ENCODE data around the gene RWDD4. TPM values are rescaled to one million over a fixed set of nuclear protein-coding genes. Genes with fewer than 3 reads are reported as not detected.
A peak's percentile ranks its signal among the peaks of the same experiment; 100 is the strongest.

The RWDD4 gene
- total RNA-seq, 1 donor from 2014 or later, result 19.4 TPM

GRCh38 chr4:183609151-183609550, 49.8 kb downstream of the RWDD4 start:
- FAIRE-seq (no peak), DNase-seq (ENCODE audit: low read depth) (no peak)
- Histone ChIP-seq H3K9me3 (ENCODE audit: insufficient read depth, low read depth, low read length) (no peaks in the 10 kb centered on the region), H3K4me3 (ENCODE audit: insufficient read depth, low read depth, low read length) (no peak overlapping the region), H4K20me1 (ENCODE audit: insufficient read depth, low read length) (no peaks in the 10 kb centered on the region), H2AFZ (ENCODE audit: low read depth, low read length) (no peak overlapping the region), H3K36me3 (ENCODE audit: insufficient read depth, low read length) (no peaks in the 10 kb centered on the region), H3K4me2 (ENCODE audit: low read length) (no peak overlapping the region), H3K4me1 (ENCODE audit: insufficient read depth, low read length) (no peaks in the 10 kb centered on the region), H3K79me2 (ENCODE audit: insufficient read depth, low read length) (no peaks in the 10 kb centered on the region), H3K9ac (ENCODE audit: low read length) (no peak overlapping the region), H3K27ac (ENCODE audit: low read depth, low read length) (no peak overlapping the region), H3K27me3 (ENCODE audit: insufficient read depth, low read length) (no peaks in the 10 kb centered on the region)
- Mint-ChIP-seq H3K4me3 (ENCODE audit: unreplicated experiment) (no peak overlapping the region), H3K4me1 (ENCODE audit: low read depth, unreplicated experiment) (peaks cover 3% of the 10 kb centered on the region), H3K36me3 (ENCODE audit: low read depth, unreplicated experiment) (no peaks in the 10 kb centered on the region), H3K27ac (ENCODE audit: unreplicated experiment) (no peak overlapping the region), H3K27me3 (ENCODE audit: low read depth, unreplicated experiment) (peaks cover 4% of the 10 kb centered on the region), H3K9me3 (ENCODE audit: unreplicated experiment) (no peaks in the 10 kb centered on the region)
- no peak for TF ChIP-seq EZH2 (IDR thresholded peaks at IDR 0.05; ENCODE audit: insufficient read depth, low read length)
- TF ChIP-seq CTCF (IDR thresholded peaks at IDR 0.05; ENCODE audit: insufficient read depth, low read depth, low read length), result no peak

DNA sequence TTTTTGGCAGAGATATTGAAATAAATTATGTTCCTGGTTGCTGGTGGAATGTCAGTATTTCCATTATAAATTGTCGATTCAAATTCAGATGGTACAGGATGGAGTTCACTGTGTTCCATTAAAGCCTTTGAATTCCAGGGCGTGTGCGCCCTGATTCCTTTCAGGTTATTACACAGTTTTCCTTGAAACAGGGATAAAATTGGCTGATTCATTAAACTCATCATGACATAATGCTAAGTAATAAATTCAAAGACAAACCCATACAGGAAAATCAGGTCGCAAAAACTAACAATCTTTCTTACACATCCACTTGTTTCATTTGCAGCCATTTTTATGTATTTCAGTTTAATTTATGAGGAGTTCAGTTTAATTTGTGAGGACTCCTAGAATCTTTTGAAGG, 51.1 kb downstream of the RWDD4 start:
- no peak overlapping the region for H3K27ac ChIP-seq (ENCODE audit: low read depth, low read length)
- Mint-ChIP-seq H3K4me3 (ENCODE audit: unreplicated experiment) (no peak overlapping the region), H3K4me1 (ENCODE audit: low read depth, unreplicated experiment) (peaks cover 3% of the 10 kb centered on the region), H3K27ac (ENCODE audit: unreplicated experiment) (no peak overlapping the region), H3K9me3 (ENCODE audit: unreplicated experiment) (no peaks in the 10 kb centered on the region), H3K36me3 (ENCODE audit: low read depth, unreplicated experiment) (no peaks in the 10 kb centered on the region), H3K27me3 (ENCODE audit: low read depth, unreplicated experiment) (peaks cover 3% of the 10 kb centered on the region)
- FAIRE-seq, result no peak
- DNase-seq (ENCODE audit: low read depth), result no peak
- no peak overlapping the region for H3K4me3 ChIP-seq (ENCODE audit: insufficient read depth, low read depth, low read length)
- H2AFZ ChIP-seq (ENCODE audit: low read depth, low read length), result no peak overlapping the region
- no peaks in the 10 kb centered on the region for H3K79me2 ChIP-seq (ENCODE audit: insufficient read depth, low read length)
- H3K4me2 ChIP-seq (ENCODE audit: low read length), result no peak overlapping the region
- no peaks in the 10 kb centered on the region for H3K9me3 ChIP-seq (ENCODE audit: insufficient read depth, low read depth, low read length)
- no peaks in the 10 kb centered on the region for H3K36me3 ChIP-seq (ENCODE audit: insufficient read depth, low read length)
- H3K9ac ChIP-seq (ENCODE audit: low read length), result no peak overlapping the region
- TF ChIP-seq CTCF (IDR thresholded peaks at IDR 0.05; ENCODE audit: insufficient read depth, low read depth, low read length) (no peak), EZH2 (IDR thresholded peaks at IDR 0.05; ENCODE audit: insufficient read depth, low read length) (no peak)
- no peaks in the 10 kb centered on the region for H3K27me3 ChIP-seq (ENCODE audit: insufficient read depth, low read length)
- no peaks in the 10 kb centered on the region for H4K20me1 ChIP-seq (ENCODE audit: insufficient read depth, low read length)
- H3K4me1 ChIP-seq (ENCODE audit: insufficient read depth, low read length), result no peaks in the 10 kb centered on the region

DNA sequence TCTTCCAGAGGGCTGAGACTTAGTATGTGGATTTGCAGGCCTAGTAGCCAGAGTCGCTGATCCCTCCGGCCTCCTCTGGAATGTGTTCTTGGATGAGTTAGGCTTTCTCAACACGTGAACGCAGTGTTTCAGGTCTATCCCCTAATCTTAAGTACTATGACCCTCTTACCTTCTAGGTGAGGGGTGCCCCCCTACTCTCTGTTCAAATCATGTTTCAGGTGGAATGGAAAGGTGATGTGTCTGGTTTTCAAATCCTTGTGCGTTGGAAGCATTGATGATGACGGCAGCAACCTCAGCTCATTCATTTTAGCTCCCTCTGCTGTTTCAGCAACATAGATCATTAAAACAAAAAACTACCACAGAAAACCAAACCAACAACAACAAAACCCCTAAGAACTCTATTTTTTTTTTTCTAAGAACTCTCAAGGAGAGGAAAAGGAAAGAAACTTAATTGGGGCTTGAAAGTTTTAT, 56.4 kb downstream of the RWDD4 start:
- FAIRE-seq, result peak; percentile 58
- Histone ChIP-seq H3K9ac (ENCODE audit: low read length) (no peak overlapping the region), H3K4me2 (ENCODE audit: low read length) (no peak overlapping the region), H2AFZ (ENCODE audit: low read depth, low read length) (peak overlapping the region; percentile 81), H3K79me2 (ENCODE audit: insufficient read depth, low read length) (no peaks in the 10 kb centered on the region), H3K4me1 (ENCODE audit: insufficient read depth, low read length) (no peaks in the 10 kb centered on the region), H3K27me3 (ENCODE audit: insufficient read depth, low read length) (no peaks in the 10 kb centered on the region), H3K9me3 (ENCODE audit: insufficient read depth, low read depth, low read length) (no peaks in the 10 kb centered on the region), H3K4me3 (ENCODE audit: insufficient read depth, low read depth, low read length) (no peak overlapping the region), H3K36me3 (ENCODE audit: insufficient read depth, low read length) (no peaks in the 10 kb centered on the region), H3K27ac (ENCODE audit: low read depth, low read length) (no peak overlapping the region), H4K20me1 (ENCODE audit: insufficient read depth, low read length) (no peaks in the 10 kb centered on the region)
- TF ChIP-seq EZH2 (IDR thresholded peaks at IDR 0.05; ENCODE audit: insufficient read depth, low read length) (no peak), CTCF (IDR thresholded peaks at IDR 0.05; ENCODE audit: insufficient read depth, low read depth, low read length) (no peak)
- peaks cover 2% of the 10 kb centered on the region for H3K9me3 Mint-ChIP-seq (ENCODE audit: unreplicated experiment)
- H3K4me3 Mint-ChIP-seq (ENCODE audit: unreplicated experiment), result no peak overlapping the region
- no peaks in the 10 kb centered on the region for H3K4me1 Mint-ChIP-seq (ENCODE audit: low read depth, unreplicated experiment)
- DNase-seq (ENCODE audit: low read depth), result peak; percentile 15
- H3K27me3 Mint-ChIP-seq (ENCODE audit: low read depth, unreplicated experiment), result no peaks in the 10 kb centered on the region
- no peak overlapping the region for H3K27ac Mint-ChIP-seq (ENCODE audit: unreplicated experiment)
- H3K36me3 Mint-ChIP-seq (ENCODE audit: low read depth, unreplicated experiment), result no peaks in the 10 kb centered on the region
